Germinal center (tissue), 1 donor: Measurements from ENCODE around the gene DLGAP5.

Source experiments
- DNase-seq: peaks from one replicate; pipeline ENCODE4 v3.0.0; 2012; ENCODE audit warnings: mixed read lengths, low spot score

Gene DLGAP5, protein sequence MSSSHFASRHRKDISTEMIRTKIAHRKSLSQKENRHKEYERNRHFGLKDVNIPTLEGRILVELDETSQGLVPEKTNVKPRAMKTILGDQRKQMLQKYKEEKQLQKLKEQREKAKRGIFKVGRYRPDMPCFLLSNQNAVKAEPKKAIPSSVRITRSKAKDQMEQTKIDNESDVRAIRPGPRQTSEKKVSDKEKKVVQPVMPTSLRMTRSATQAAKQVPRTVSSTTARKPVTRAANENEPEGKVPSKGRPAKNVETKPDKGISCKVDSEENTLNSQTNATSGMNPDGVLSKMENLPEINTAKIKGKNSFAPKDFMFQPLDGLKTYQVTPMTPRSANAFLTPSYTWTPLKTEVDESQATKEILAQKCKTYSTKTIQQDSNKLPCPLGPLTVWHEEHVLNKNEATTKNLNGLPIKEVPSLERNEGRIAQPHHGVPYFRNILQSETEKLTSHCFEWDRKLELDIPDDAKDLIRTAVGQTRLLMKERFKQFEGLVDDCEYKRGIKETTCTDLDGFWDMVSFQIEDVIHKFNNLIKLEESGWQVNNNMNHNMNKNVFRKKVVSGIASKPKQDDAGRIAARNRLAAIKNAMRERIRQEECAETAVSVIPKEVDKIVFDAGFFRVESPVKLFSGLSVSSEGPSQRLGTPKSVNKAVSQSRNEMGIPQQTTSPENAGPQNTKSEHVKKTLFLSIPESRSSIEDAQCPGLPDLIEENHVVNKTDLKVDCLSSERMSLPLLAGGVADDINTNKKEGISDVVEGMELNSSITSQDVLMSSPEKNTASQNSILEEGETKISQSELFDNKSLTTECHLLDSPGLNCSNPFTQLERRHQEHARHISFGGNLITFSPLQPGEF

DNA sequence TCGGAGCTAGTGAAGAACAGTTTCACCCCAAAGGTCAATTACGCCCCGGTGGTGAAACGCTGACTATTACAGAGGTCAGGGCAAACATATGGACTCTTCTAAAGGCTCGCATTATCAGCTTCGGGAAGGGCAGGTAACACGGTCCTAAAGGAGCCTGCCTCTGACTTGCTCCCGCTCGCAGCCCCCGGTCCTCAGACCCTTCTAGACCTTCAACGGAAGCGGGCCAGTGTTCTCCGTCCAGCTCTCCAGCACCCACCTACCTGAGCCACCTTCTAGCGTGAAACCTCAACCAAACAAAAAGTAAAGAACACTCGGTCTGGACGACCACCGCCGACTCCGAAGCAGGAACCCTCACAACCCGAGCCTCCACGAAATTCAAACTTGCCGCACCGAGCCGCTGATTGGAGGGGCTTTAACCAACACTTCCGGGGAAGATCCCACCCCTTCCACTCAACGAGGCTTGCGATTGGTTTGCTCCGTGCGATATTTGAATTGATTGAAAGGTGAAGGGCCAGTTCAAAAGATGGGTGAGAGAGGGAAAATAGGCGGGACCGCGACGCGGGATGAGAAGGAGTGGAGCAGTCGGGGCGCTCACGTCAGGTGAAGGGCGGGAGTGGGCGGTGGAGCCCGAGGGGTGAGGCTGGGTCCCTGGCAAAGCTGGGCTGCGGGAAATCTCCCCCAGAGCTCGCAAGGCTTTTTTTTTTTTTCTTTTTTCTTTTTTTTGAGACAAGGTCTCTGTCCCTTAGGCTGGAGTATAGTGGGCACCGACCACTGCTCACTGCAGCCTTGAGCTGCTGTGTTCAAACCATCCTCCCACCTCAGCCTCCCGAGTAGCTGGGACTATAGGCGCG is at the start of gene DLGAP5:
Gene DLGAP5, minus strand, starts transcription at position 383 of the 851 bp plus-strand sequence. CDS start 2,406 bp downstream, outside the sequence.
- DNase-seq: peak; percentile 98

- DNase-seq: no peak
Measured at GRCh38 chr14:55240526-55241178, 49.3 kb upstream of the DLGAP5 start.

DNA sequence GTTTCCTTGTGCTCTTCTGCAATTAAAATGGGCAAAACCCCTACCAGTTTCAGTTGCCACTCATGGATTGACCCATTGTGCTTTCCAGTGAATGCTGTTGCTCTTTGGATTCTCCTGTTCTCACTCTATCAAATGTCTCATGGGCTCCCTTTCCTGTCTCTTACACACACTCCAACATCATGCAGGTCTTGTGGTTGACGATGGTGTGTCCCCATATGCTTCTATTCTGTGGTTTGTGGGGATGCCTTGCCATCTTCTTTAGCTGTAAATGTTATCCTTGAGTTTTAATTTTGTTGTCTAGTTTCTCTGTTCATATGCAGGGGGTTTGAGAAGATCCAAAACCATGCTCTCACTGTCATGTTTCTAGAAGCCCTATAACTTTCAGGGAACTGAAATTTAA is 47.9 kb upstream of the DLGAP5 start:
- no peak for DNase-seq

DNA sequence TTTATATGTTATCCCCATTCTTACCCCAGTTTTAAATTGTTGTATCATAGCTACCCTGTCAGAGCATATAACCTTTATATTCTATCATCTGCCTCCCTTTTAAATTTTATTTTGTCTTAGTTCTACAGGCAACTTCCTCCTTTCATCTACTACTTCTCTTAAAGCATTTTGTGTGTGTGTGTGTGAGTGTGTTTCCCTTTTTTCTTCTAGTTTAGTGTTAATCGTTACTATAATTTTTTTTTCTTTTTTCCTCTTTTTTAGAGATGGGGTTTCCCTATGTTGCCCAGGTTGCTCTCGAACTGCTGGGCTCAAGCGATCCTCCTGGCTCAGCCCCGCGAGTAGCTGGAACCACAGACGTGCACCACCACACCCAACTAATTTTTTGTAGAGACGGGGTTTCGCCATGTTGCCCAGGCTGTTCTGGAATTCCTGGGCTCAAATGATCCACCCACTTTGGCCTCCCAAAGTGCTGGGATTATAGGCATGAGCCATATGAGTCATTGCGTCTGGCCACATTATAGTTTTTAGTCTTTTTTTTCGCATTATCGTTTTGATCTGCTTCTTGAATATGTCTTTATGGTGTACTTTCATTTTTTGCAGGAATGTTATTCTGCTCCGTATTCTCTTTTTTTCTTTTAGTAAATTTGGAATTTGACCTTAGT is 46.8 kb upstream of the DLGAP5 start:
- no peak for DNase-seq

- no peak for DNase-seq
Measured at GRCh38 chr14:55233591-55233990, 42.2 kb upstream of the DLGAP5 start.

- DNase-seq: no peak
Measured at GRCh38 chr14:55228261-55228660, 36.9 kb upstream of the DLGAP5 start.

GRCh38 chr14:55223364-55223763 is 32.0 kb upstream of the DLGAP5 start:
- DNase-seq: no peak

DNA sequence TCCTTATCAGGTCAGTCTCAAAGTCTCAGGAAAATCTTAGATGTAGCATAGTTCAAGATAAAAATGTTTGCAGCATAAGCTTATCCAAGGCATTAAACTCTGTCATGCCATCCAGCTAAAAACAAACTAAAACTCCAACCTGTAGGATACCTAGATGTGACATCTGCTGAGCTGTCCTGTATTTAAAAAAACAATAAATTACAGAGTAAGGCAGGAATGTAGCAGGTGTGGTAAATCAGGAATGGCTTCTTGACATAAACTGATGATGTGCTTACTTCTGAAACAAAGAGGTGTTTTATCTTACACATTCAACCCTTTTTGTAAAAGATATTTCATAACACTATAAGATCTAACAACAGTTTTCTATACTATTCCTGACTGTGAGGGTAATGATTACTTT is 30.6 kb upstream of the DLGAP5 start:
- no peak for DNase-seq

DNA sequence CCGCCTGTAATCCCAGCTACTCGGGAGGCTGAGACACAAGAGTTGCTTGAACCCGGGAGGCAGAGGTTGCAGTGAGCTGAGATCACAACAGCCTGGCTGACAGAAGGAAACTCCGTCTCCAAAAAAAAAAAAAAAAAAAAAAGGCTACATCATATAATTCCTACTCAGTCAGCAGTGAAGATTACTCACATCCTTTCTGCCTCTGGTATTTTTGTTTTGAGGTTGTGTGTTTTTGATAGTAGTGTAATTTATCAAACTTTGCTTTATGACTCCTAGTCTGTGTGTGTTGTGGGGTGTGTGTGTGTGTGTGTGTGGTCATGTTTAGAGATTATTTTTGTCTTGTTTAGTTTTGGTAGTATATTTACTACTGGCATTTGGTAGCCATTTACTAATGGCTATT is 29.8 kb upstream of the DLGAP5 start:
- DNase-seq: no peak

- no peak for DNase-seq
Measured at GRCh38 chr14:55220230-55220629, 28.8 kb upstream of the DLGAP5 start.

GRCh38 chr14:55212634-55213033 is 21.2 kb upstream of the DLGAP5 start:
- no peak for DNase-seq

DNA sequence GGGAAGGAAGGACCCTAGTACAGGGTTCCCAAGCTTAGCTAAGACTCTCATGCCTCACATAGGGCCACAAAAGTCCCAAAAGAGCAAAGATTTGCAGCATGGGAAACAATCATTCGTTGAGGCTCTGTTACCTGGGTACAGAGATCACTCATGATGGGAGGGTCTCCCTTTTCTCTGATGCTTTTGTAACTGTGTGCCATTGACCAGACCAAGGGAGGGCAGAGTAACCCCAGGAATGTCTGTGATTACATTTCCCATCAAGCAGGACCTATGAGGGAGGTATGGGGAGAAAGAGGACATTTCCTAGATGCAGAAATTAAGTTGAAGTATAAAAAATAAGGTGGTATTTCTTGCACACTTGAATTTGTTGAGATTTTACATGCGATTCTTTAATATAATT is 16.4 kb upstream of the DLGAP5 start:
- DNase-seq: no peak

GRCh38 chr14:55206175-55206693 is 14.8 kb upstream of the DLGAP5 start:
- DNase-seq: no peak

DNA sequence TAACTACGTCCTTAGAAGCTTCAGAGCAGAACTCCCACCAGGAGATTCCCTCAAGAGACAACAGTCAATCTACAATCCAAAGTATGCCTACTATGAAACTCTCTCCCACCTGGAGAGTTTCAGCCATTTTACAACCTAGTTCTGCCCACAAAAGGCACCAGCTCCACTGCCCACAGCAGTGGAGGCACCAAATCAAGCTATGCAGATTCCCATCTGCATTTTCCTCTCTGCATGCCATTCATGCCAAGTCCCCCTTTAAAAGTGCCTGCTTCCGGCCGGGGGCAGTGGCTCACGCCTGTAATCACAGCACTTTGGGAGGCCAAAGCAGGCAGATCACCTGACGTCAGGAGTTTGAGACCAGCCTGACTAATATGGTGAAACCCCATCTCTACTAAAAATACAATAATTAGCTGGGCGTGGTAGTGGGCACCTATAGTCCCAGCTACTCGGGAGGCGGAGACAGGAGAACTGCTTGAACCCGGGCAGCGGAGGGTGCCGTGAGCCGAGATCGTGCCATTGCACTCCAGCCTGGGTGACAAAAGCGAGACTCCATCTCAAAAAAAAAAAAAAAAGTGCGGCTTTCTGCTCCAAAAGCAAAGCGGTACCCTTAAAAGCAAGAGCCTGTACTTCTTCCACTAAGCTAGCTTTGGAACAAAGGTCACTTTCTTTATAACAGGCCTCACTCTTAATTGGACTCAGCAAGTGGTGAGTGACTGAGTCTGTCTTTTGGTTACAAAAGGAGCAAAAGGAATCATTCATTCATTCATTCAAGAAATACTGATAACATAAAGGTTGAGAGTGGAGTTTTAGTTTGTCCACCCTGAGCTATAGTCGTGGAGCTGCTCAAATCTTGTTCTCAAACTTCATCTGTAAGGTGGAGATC is 10.1 kb upstream of the DLGAP5 start:
- no peak for DNase-seq

- DNase-seq: no peak
Measured at GRCh38 chr14:55200651-55201050, 9.3 kb upstream of the DLGAP5 start.

DNA sequence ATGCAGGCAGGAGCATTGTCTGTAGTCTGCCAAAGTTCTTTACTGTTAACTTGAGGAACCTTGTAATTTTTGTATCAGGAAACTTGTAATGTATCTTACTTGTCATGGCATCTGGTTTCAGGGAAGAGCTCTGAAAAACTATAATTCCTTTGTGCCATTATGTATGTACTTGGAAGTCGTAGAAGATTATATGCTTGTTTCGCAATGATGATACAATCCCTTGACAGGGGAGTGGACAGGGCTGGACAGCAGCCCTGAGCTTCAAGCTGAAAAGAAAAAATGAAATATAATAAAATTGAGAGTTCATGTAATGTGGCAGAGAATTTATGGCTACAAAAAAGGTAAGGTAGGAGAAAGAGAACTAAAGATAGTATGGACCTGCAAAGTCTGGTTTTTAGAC is 7.4 kb upstream of the DLGAP5 start:
- DNase-seq: no peak

- DNase-seq: no peak
Measured at GRCh38 chr14:55194656-55195355, 3.4 kb upstream of the DLGAP5 start.

- DNase-seq: no peak
Measured at GRCh38 chr14:55192054-55192621, 753 bp upstream of the DLGAP5 start.

DNA sequence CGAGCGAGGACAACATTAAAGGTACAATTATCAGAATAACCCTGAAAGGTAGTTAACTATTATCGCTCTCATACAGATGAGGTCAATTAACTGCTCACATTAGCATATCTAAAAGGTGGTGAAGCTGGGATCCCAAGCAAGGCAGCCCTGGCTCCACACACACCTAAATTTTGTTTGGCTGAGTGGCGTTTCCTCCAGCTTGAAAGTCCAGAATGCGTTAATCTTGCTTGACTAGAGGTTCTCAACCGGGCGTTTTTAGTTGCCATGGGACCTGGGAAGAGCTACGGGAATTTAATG is 531 bp downstream of the DLGAP5 start:
- DNase-seq: peak; percentile 7
